Placental epithelial cell (primary cell): ENCODE data around the gene REELD1. TPM values are rescaled to one million over a fixed set of nuclear protein-coding genes. Genes with fewer than 3 reads are reported as not detected.

Experiments used
- total RNA-seq: library from RNA; depleted of rRNA; stranded (reverse); fragments of >200 nt; gene quantifications from 2 replicates; pipeline ENCODE4 v1.2.3, GENCODE V29; 2012

The REELD1 gene
- total RNA-seq: not detected in 2 replicates

GRCh38 chr4:146214238-146214637 lies at the start of gene REELD1:
TSS of gene REELD1 (plus strand) at chr4:146214538. CDS start at chr4:146216953, 2,415 bp downstream.

GRCh38 chr4:146175541-146176453 lies 38.5 kb upstream of the REELD1 start, which contains the start of gene LSM6:
TSS of gene LSM6 (plus strand) at chr4:146175718. CDS start at chr4:146182922, 7,204 bp downstream.

Other genes with a start within 250 kb of the REELD1 start
- 21.4 and 21.6 TPM in 2 replicates for gene LSM6, start 38.8 kb upstream of the REELD1 start, total RNA-seq